Body of pancreas (tissue), 4 donors: Measurements from ENCODE around the gene TTC7B. TPM values are rescaled to one million over a fixed set of nuclear protein-coding genes. Genes with fewer than 3 reads are reported as not detected.
"Not testable (repeated sequence)": the region's sequence is repeated elsewhere in the genome, so short reads cannot be mapped to it uniquely, and the experiment has no call there.

Experiments
- ATAC-seq: fragments of 150-250 bp; one replicate; pipeline ENCODE4 v1.9.1; 2016
- DNase-seq, 4 donors: peaks; one replicate each; pipeline ENCODE4 v3.0.0-alpha.2; 2019
- H3K27ac ChIP-seq, 4 donors: fragments of 200-600 bp; sonication (generic); 1 replicate in 3 of 4; 2 replicates in 1 of 4; pipeline versions ENCODE4 v1.5.1 to v1.6.1; 2016 to 2019; ENCODE audit warnings: mild to moderate bottlenecking in 1 of 4, mixed read lengths in 1 of 4, moderate library complexity in 1 of 4
- H3K27me3 ChIP-seq, 2 donors: fragments of 200-600 bp; sonication (generic); one replicate each; pipeline ENCODE4 v1.6.0; 2016; ENCODE audit warnings: mild to moderate bottlenecking in 1 of 2
- H3K36me3 ChIP-seq, 2 donors: fragments of 200-600 bp; sonication (generic); replicated peaks in 1 of 2; 2 replicates each; pipeline ENCODE4 v1.5.1; 2016; ENCODE audit warnings: low read depth in 2 of 2; ENCODE audit not compliant: insufficient read depth in 1 of 2
- H3K4me1 ChIP-seq: fragments of 200-600 bp; sonication (generic); one replicate; pipeline ENCODE4 v1.6.0; 2016
- H3K4me3 ChIP-seq, 2 donors: fragments of 200-600 bp; sonication (generic); 1 replicate in 1 of 2; 2 replicates in 1 of 2; pipeline ENCODE4 v1.5.1; 2016 to 2019
- H3K9me3 ChIP-seq, 3 donors: fragments of 200-600 bp; sonication (generic); 1 replicate in 2 of 3; 2 replicates in 1 of 3; pipeline ENCODE4 v1.5.1; 2016
- CTCF ChIP-seq, 7 experiments: fragments of 450-650 bp in 4 of 7; fragments of 200-600 bp in 3 of 7; sonication (generic) in 3 of 7; IDR thresholded peaks; one replicate each; pipeline ENCODE4 v1.5.1; 2016 to 2019; ENCODE audit warnings: antibody characterized with exemption in 7 of 7
- POLR2A ChIP-seq, 3 donors: fragments of 450-650 bp; IDR thresholded peaks; one replicate each; pipeline ENCODE4 v1.6.1; 2016; ENCODE audit warnings: antibody characterized with exemption in 3 of 3, mild to moderate bottlenecking in 2 of 3
- WGBS, 2 donors: methylation state at CpG; one replicate each; pipeline ENCODE4 v1.1.5; 2017; 5-methylcytosine and 5-hydroxymethylcytosine counted together
- intact Hi-C: fragments of 100-400 bp; cut with DNase I; formaldehyde crosslinking; loops from one replicate; pipeline ENCODE4 v1.15.1; 2023
- total RNA-seq, 2 donors: library from RNA; depleted of rRNA; stranded (reverse); fragments of >200 nt; gene quantifications; one replicate each; pipeline ENCODE4 v1.1.0, GENCODE V29; 2016

The TTC7B gene
- total RNA-seq, 2 donors from 2014 or later = 15.3 to 44.2 TPM

- H3K36me3 ChIP-seq = no peaks in the 10 kb centered on the region
- 83 to 87% methylated on average over 7 of the region's 7 CpGs for WGBS, 2 donors
- TF ChIP-seq CTCF (IDR thresholded peaks at IDR 0.05) = no peak
- TF ChIP-seq POLR2A (IDR thresholded peaks at IDR 0.05) = no peak
- DNase-seq = no peak
- no peaks in the 10 kb centered on the region for H3K27me3 ChIP-seq
- H3K4me3 ChIP-seq = no peak overlapping the region
- no peaks in the 10 kb centered on the region for H3K9me3 ChIP-seq
- intact Hi-C loops = no loop called here
- H3K27ac ChIP-seq = no peak overlapping the region
- ATAC-seq = no peak
- H3K4me1 ChIP-seq = no peaks in the 10 kb centered on the region
Observed at GRCh38 chr14:90530523-90530922, 285.7 kb downstream of the TTC7B start.

GRCh38 chr14:90527978-90528377 lies 288.3 kb downstream of the TTC7B start:
- ATAC-seq (no peak), DNase-seq (no peak)
- Histone ChIP-seq H3K27me3 (no peaks in the 10 kb centered on the region), H3K36me3 (no peaks in the 10 kb centered on the region), H3K27ac (no peak overlapping the region), H3K9me3 (no peaks in the 10 kb centered on the region), H3K4me3 (no peak overlapping the region), H3K4me1 (no peaks in the 10 kb centered on the region)
- 91 to 97% methylated on average over 6 of the region's 6 CpGs for WGBS, 2 donors
- intact Hi-C loops = no loop called here
- TF ChIP-seq CTCF (IDR thresholded peaks at IDR 0.05) (no peak), POLR2A (IDR thresholded peaks at IDR 0.05) (no peak)

- 72 to 78% methylated on average over 8 of the region's 8 CpGs for WGBS, 2 donors
- H3K27ac ChIP-seq, DNase-seq, H3K4me3 ChIP-seq, H3K9me3 ChIP-seq, H3K36me3 ChIP-seq, H3K27me3 ChIP-seq, intact Hi-C loops, ATAC-seq: not testable (repeated sequence)
- peaks cover 13% of the 10 kb centered on the region for H3K4me1 ChIP-seq
Observed at GRCh38 chr14:90526536-90526935, 289.7 kb downstream of the TTC7B start.

GRCh38 chr14:90525353-90526028 lies 290.7 kb downstream of the TTC7B start:
- H3K27ac ChIP-seq, H3K9me3 ChIP-seq, intact Hi-C loops, H3K27me3 ChIP-seq, DNase-seq, ATAC-seq, H3K4me3 ChIP-seq, H3K36me3 ChIP-seq: not testable (repeated sequence)
- whole genome bisulfite sequencing, 2 donors = 64 to 85% methylated on average over 6 to 30 of the region's 42 CpGs
- peaks cover 24% of the 10 kb centered on the region for H3K4me1 ChIP-seq

- intact Hi-C loops = no loop called here
- Histone ChIP-seq H3K9me3 (no peaks in the 10 kb centered on the region), H3K36me3 (no peaks in the 10 kb centered on the region), H3K4me3 (no peak overlapping the region), H3K4me1 (peaks cover 27% of the 10 kb centered on the region), H3K27me3 (no peaks in the 10 kb centered on the region), H3K27ac (no peak overlapping the region)
- ATAC-seq = no peak
- TF ChIP-seq POLR2A (IDR thresholded peaks at IDR 0.05) = no peak
- TF ChIP-seq CTCF (IDR thresholded peaks at IDR 0.05) = no peak
- no peak for DNase-seq
- WGBS, 2 donors = 77 to 80% methylated on average over 15 of the region's 18 CpGs
Observed at GRCh38 chr14:90523961-90524875, 292.0 kb downstream of the TTC7B start.
